Right lung (tissue), 5 donors: Measurements from ENCODE around the gene RTN1. TPM values are rescaled to one million over a fixed set of nuclear protein-coding genes. Genes with fewer than 3 reads are reported as not detected.

Source experiments
- DNase-seq, 2 donors: peaks; one replicate each; pipeline ENCODE4 v3.0.0-alpha.2; 2013
- polyA plus RNA-seq, 5 donors: library from polyadenylated mRNA; unstranded; fragments of 120-200 nt; gene quantifications; one replicate each; pipeline versions ENCODE4 v1.2.1 to v1.2.3, GENCODE V29; 2013; ENCODE audit warnings: inconsistent platforms in 1 of 5, low replicate concordance in 1 of 5; ENCODE audit not compliant: insufficient read length in 5 of 5, insufficient read depth in 1 of 5

The RTN1 gene
- polyA plus RNA-seq, 5 donors, result 4.1 to 4.4 (median 4.2) TPM

GRCh38 chr14:59857328-59857727 lies 13.2 kb downstream of the RTN1 start:
- no peak for DNase-seq

- DNase-seq, result no peak
Measured at GRCh38 chr14:59852350-59852749, 18.2 kb downstream of the RTN1 start.

GRCh38 chr14:59850458-59850857 lies 20.1 kb downstream of the RTN1 start:
- DNase-seq, result no peak

- no peak for DNase-seq
Measured at GRCh38 chr14:59849411-59850130, 21.0 kb downstream of the RTN1 start.

GRCh38 chr14:59848671-59849070 lies 21.9 kb downstream of the RTN1 start:
- DNase-seq, result no peak

GRCh38 chr14:59847711-59848110 lies 22.9 kb downstream of the RTN1 start:
- no peak for DNase-seq

- no peak for DNase-seq
Measured at GRCh38 chr14:59846595-59846994, 24.0 kb downstream of the RTN1 start.

GRCh38 chr14:59845245-59845644 lies 25.3 kb downstream of the RTN1 start:
- DNase-seq, result no peak

GRCh38 chr14:59844186-59844812 lies 26.3 kb downstream of the RTN1 start:
- DNase-seq, result no peak

- no peak for DNase-seq
Measured at GRCh38 chr14:59836116-59836515, 34.5 kb downstream of the RTN1 start.

GRCh38 chr14:59832653-59833294 lies 37.8 kb downstream of the RTN1 start:
- DNase-seq, result no peak

- no peak for DNase-seq
Measured at GRCh38 chr14:59831121-59831730, 39.4 kb downstream of the RTN1 start.

GRCh38 chr14:59830338-59830734 lies 40.2 kb downstream of the RTN1 start:
- DNase-seq, result no peak

GRCh38 chr14:59829469-59830337 lies 40.9 kb downstream of the RTN1 start:
- no peak for DNase-seq

- no peak for DNase-seq
Measured at GRCh38 chr14:59828276-59828675, 42.3 kb downstream of the RTN1 start.

- no peak for DNase-seq
Measured at GRCh38 chr14:59827401-59827800, 43.2 kb downstream of the RTN1 start.

- no peak for DNase-seq
Measured at GRCh38 chr14:59826150-59826549, 44.4 kb downstream of the RTN1 start.

- no peak for DNase-seq
Measured at GRCh38 chr14:59823179-59823578, 47.4 kb downstream of the RTN1 start.

- no peak for DNase-seq
Measured at GRCh38 chr14:59819446-59820088, 51.0 kb downstream of the RTN1 start.

GRCh38 chr14:59816941-59817340 lies 53.6 kb downstream of the RTN1 start:
- DNase-seq, result no peak

- no peak for DNase-seq
Measured at GRCh38 chr14:59814988-59815387, 55.6 kb downstream of the RTN1 start.
